Measurements from ENCODE around the gene HES3.
A peak's percentile ranks its signal among the peaks of the same experiment; 100 is the strongest.

DNA sequence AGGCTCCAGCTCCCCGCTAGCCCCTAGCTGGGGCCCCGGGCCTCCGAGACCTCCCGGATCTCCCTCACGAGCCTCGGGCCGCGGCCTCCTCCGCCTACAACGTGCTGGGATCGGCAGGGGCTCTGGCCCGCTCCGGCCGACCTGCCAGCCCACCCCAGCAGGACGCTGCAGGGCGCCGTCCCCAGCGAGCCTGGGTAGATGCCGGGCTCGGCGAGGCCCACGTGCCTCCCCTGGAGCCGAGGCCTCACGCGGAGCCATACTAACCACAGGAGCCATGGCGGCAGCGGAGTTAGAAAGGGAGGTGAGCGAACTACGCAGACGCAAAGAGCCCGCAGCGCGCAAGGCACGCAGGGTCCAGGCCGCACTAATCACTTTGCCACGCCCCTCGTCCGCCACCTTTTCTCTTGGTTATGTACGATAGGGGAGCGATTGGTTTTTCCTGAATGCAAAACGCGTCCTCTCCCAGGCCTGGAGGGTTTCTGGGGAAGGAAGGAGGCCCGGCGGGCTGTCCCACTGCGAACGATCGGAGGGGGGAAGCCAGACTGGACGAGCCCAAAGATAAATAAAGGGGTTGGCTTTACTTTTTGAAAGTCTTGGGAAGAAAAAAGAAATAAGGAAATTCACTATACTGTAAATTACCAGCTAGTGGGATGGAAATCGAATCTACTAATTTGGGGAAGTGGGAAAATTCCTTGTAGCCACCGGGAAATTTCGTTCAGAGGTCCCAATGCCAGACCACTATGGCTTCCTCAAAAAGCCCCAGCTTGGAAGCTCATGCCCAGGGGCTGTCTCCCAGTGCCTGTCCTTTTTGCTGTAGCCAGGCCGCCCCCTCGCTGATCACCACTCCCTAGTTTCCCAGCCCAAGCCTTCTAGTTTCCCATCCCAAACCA is 44.4 kb upstream of the HES3 start, which contains the start of gene RPL22:
- TF ChIP-seq POLR2AphosphoS5 (IDR thresholded peaks at IDR 0.05; ENCODE audit: borderline replicate concordance, low read depth, low read length) (peak; percentile 98), EZH2 (IDR thresholded peaks at IDR 0.05) (no peak)
